Measurements from ENCODE around the gene DNAJC7.
A peak's percentile ranks its signal among the peaks of the same experiment; 100 is the strongest.

Gene DNAJC7

GRCh38 chr17:42016941-42017865 lies at the start of gene DNAJC7:
DNAJC7 (minus strand) TSS chr17:42017439; CDS start chr17:42017416, 23 bp downstream.
- DNase-seq (ENCODE audit: low read depth), result peak; percentile 85

- no peak for DNase-seq (ENCODE audit: low read depth)
Measured at GRCh38 chr17:42065201-42065600, 48.0 kb upstream of the DNAJC7 start.

- no peak for DNase-seq (ENCODE audit: low read depth)
Measured at GRCh38 chr17:42062681-42063080, 45.4 kb upstream of the DNAJC7 start.

- DNase-seq (ENCODE audit: low read depth), result no peak
Measured at GRCh38 chr17:42061646-42062487, 44.6 kb upstream of the DNAJC7 start.

GRCh38 chr17:42060231-42060630 lies 43.0 kb upstream of the DNAJC7 start:
- DNase-seq (ENCODE audit: low read depth), result no peak

- no peak for DNase-seq (ENCODE audit: low read depth)
Measured at GRCh38 chr17:42059815-42060214, 42.6 kb upstream of the DNAJC7 start.

GRCh38 chr17:42058063-42058462 lies 40.8 kb upstream of the DNAJC7 start:
- no peak for DNase-seq (ENCODE audit: low read depth)

GRCh38 chr17:42056635-42057034 lies 39.4 kb upstream of the DNAJC7 start:
- DNase-seq (ENCODE audit: low read depth), result no peak

- no peak for DNase-seq (ENCODE audit: low read depth)
Measured at GRCh38 chr17:42055496-42055895, 38.3 kb upstream of the DNAJC7 start.

- DNase-seq (ENCODE audit: low read depth), result no peak
Measured at GRCh38 chr17:42055027-42055426, 37.8 kb upstream of the DNAJC7 start.

- no peak for DNase-seq (ENCODE audit: low read depth)
Measured at GRCh38 chr17:42053731-42054500, 36.7 kb upstream of the DNAJC7 start.

GRCh38 chr17:42052346-42052877 lies 35.2 kb upstream of the DNAJC7 start:
- DNase-seq (ENCODE audit: low read depth), result no peak

- no peak for DNase-seq (ENCODE audit: low read depth)
Measured at GRCh38 chr17:42051645-42052044, 34.4 kb upstream of the DNAJC7 start.

GRCh38 chr17:42051013-42051400 lies 33.8 kb upstream of the DNAJC7 start:
- DNase-seq (ENCODE audit: low read depth), result no peak

GRCh38 chr17:42050393-42051012 lies 33.3 kb upstream of the DNAJC7 start, which contains the start of gene C17orf113:
C17orf113 (minus strand) TSS chr17:42050601; CDS start chr17:42043376, 7,225 bp downstream.
- DNase-seq (ENCODE audit: low read depth), result peak; percentile 23

- DNase-seq (ENCODE audit: low read depth), result no peak
Measured at GRCh38 chr17:42049834-42050392, 32.7 kb upstream of the DNAJC7 start.

- DNase-seq (ENCODE audit: low read depth), result no peak
Measured at GRCh38 chr17:42047343-42047742, 30.1 kb upstream of the DNAJC7 start.

GRCh38 chr17:42045719-42046118 lies 28.5 kb upstream of the DNAJC7 start:
- DNase-seq (ENCODE audit: low read depth), result no peak

GRCh38 chr17:42042598-42043319 lies 25.5 kb upstream of the DNAJC7 start:
- DNase-seq (ENCODE audit: low read depth), result no peak

GRCh38 chr17:42041619-42042018 lies 24.4 kb upstream of the DNAJC7 start:
- DNase-seq (ENCODE audit: low read depth), result no peak

All from activated T-helper 9 cell treated with anti-CD3 and anti-CD28 coated beads, Interleukin-2, amount 50 U/mL, for 16 hours (primary cell).